Jurkat, Clone E6-1 (cell line): Measurements from ENCODE around the gene TTF1. TPM values are rescaled to one million over a fixed set of nuclear protein-coding genes. Genes with fewer than 3 reads are reported as not detected.

Source experiments
- DNase-seq: peaks from one replicate; pipeline ENCODE4 v3.0.0-alpha.2; 2011; ENCODE audit warnings: low read depth, low spot score
- H3K4me3 ChIP-seq: 2 replicates; pipeline ENCODE4 v1.5.1; 2011; ENCODE audit warnings: mild to moderate bottlenecking, low read length, control low read depth, moderate library complexity
- polyA plus RNA-seq: library from polyadenylated mRNA; unstranded; fragments of >200 nt; gene quantifications from one replicate; pipeline ENCODE4 v1.2.1, GENCODE V29; 2012; ENCODE audit warnings: missing spikeins; ENCODE audit not compliant: insufficient read length, insufficient read depth

TTF1 gene
- 45.3 TPM for polyA plus RNA-seq

GRCh38 chr9:132406554-132407122 is at the start of gene TTF1:
Gene TTF1 (minus strand): TSS chr9:132406840. CDS start chr9:132402821, 4,019 bp downstream.
- H3K4me3 ChIP-seq = peak within 1 kb of the TSS; percentile 63
- DNase-seq = peak; percentile 96

DNA sequence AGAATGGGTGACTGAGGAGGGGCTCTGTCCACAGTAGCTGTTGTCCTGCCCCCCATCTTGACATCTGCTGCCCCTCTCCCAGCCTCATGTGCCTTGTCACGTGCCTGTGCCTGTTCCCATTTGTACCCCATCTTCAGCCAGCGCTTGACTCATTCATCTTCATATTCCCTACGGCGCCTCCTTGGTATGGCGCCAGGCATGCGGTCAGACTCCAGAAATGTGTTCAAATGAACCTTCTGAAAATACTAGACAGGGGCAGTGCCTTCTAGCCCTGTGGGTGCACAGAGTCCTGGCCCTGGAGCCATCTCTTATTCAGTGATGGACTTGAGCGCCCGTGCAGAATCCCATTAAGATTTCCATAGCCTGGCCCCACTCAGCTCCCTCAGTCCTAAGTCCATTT is 49.6 kb upstream of the TTF1 start:
- DNase-seq = no peak
- no peak overlapping the region for H3K4me3 ChIP-seq

- DNase-seq = no peak
- no peak overlapping the region for H3K4me3 ChIP-seq
Observed at GRCh38 chr9:132451276-132451675, 44.6 kb upstream of the TTF1 start.

- DNase-seq = no peak
- no peak overlapping the region for H3K4me3 ChIP-seq
Observed at GRCh38 chr9:132447902-132448301, 41.3 kb upstream of the TTF1 start.

DNA sequence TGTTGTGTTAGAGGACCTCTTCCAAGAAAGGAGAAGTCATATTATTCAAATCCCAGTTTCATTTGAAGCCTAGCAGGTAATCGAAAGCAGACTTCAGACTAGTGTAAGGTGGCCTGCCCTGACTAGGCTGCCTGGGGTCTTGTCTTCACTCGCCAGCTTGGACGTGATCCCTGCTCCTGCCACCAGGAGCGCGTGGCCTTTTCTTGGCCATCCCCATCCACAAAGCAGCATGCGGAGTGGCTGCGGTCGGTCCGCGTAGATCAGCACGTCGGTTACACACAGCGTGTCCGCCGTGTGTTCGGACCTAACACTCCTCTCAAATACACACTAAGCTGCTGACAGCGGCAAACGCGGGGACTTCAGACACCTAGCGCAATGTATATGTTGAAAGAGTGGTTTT is 40.7 kb upstream of the TTF1 start:
- no peak for DNase-seq
- H3K4me3 ChIP-seq = no peak overlapping the region

GRCh38 chr9:132446887-132447286 is 40.2 kb upstream of the TTF1 start:
- no peak for DNase-seq
- no peak overlapping the region for H3K4me3 ChIP-seq

- no peak overlapping the region for H3K4me3 ChIP-seq
- DNase-seq = no peak
Observed at GRCh38 chr9:132443951-132444607, 37.4 kb upstream of the TTF1 start.

DNA sequence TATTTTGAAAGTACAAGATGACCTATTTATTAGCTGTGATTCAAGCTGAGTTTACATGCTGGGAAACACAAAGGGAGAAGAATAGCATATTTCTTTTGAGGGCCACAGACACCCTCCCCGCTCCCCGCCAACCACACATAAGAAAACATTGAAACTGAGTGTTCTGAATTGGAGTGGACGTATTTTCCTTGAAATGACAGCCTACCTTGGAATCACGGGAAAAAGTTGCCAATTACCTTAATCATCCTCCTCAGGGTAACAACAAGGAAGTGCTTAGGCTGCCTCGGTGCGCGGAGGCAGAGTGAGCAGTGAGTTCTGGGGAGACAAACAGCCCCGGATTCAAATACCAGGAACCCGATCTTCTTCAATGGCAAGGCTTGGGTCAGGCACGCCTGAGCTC is 34.8 kb upstream of the TTF1 start:
- DNase-seq = no peak
- no peak overlapping the region for H3K4me3 ChIP-seq

DNA sequence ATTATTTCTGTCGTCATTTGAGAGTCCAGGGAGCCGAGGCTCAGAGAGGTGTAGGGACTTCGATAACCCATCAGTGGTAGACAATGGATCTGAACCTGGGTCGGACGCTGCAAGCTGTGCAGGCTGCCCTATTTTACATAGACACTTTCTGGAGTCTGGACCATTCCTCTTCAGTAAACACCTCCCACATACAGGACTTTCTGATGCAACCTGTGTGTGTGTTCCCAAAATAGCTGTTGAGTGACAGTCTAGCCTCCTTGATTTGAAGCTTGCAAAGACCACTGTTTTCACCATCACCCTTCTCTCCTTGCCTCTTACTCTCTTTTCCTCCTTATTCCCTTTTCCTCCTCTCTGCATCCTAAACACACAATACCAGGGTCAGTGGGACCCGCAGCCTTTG is 34.1 kb upstream of the TTF1 start:
- H3K4me3 ChIP-seq = no peak overlapping the region
- DNase-seq = no peak

GRCh38 chr9:132439153-132439552 is 32.5 kb upstream of the TTF1 start:
- H3K4me3 ChIP-seq = no peak overlapping the region
- DNase-seq = no peak

DNA sequence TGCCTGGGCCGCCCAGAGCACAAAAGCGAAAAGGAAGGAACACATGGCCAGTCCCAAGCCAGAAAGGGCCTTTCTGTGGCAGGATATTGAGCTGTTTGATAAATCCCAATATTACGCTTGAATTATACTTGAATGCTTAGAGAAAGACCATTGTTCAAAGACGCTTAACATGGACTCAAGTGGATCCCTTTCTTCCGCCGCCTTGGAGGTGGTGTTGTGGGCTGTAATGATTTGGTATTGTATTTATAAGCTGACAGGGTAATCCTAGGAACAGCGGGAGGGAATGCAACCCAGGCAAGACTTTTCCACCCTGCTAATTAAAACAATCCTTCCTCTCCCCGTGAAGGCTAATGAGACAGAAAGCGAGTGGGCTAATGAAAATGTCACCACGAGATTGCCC is 28.2 kb upstream of the TTF1 start:
- no peak overlapping the region for H3K4me3 ChIP-seq
- DNase-seq = no peak

DNA sequence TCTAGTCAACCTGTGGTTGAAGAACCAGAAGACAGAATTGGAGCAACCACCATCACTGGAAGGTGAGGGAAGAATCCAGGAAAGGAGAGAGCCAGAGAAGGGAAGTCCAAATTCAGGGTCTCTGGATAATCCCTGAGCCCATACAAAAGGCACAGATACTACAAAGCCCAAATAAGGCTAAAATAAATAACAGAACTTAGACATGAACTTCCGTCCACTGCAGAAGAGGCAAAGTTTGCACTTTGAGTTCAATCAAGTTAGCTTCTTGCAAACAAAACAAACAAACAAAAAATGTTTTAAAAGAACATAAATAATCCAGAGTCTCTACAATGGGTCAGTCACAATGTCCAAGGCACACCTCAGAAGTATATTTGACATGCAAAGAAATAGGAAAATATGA is 24.4 kb upstream of the TTF1 start:
- no peak for DNase-seq

DNA sequence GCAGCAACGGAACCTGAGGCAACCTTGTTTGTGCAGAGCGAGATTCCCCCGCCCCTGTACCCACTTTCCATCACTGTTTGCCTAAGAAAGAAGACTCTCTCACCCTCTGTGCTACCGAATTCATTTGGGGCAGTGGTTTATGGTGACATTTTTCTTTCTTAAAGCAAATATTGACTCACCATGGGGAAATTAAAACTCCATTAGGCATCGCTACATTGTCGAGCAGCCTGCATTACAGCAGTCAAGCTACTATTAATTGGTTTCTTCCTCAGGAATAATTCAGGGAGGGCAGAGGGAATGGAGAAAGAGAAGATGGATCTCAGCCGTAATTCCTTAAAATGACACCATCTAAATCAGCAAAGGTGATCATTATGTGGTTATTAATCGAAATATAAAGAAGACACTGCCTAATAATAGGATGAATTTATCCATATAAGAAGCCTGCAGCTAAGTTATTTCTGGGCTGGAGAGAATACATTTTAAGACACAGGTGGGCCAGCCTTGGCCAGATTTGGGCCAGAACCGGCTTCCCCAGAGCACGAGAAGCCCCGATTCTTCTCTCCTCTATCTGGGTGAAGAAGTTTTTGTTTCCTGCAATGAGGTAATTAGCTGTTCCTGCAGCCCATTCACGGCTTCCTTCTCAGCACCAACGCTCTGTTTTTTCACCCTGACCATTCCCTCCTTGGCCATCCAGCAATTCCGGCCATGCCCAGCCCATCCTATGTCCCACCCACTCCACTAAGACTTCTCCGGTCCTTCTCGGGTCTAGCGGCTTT is 20.2 kb upstream of the TTF1 start:
- no peak overlapping the region for H3K4me3 ChIP-seq
- DNase-seq = no peak

More for the DNA sequence above, 24.4 kb upstream of the TTF1 start:
- H3K4me3 ChIP-seq = no peak overlapping the region

GRCh38 chr9:132425675-132426062 is 19.0 kb upstream of the TTF1 start:
- no peak for DNase-seq
- no peak overlapping the region for H3K4me3 ChIP-seq

- H3K4me3 ChIP-seq = no peak overlapping the region
- no peak for DNase-seq
Observed at GRCh38 chr9:132424857-132425674, 18.4 kb upstream of the TTF1 start.

DNA sequence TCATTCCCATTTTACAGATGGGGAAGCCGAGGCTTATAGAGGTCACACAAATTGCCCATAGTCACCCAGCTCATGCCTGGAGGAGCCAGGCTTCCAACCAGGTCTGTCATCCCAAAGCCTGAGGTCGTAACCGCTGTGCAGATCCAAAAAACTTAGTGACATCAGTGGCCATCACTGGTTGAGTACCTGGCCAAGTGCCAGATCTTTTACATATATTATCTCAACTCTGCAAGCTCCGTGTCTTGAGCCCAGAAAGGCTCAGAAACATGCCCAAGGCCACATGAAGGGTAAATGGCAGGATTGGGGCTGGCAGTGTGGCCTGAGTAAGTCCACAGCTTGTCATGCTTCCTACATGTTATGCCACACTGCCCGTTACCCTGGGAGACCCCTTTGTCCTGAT is 16.9 kb upstream of the TTF1 start:
- no peak overlapping the region for H3K4me3 ChIP-seq
- no peak for DNase-seq

DNA sequence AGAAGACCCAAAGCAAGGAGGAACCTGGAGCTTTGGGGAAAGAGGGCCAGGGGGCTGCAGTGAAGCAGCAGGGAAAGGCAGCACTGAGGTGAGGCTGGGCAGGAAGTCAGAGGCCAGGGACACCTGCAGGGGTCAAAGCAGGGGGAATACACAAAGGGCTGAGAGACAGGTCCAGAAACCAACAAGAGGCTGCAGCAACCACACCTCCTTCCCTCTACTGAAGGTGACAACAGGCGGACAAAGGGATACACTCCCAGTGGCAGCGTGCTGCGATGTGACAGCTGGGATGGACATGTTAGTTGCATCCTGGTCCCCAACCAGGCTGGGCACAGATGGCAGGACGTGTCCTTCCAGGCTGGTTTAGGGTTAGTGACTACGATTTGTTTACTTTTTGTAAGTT is 15.9 kb upstream of the TTF1 start:
- DNase-seq = no peak

DNA sequence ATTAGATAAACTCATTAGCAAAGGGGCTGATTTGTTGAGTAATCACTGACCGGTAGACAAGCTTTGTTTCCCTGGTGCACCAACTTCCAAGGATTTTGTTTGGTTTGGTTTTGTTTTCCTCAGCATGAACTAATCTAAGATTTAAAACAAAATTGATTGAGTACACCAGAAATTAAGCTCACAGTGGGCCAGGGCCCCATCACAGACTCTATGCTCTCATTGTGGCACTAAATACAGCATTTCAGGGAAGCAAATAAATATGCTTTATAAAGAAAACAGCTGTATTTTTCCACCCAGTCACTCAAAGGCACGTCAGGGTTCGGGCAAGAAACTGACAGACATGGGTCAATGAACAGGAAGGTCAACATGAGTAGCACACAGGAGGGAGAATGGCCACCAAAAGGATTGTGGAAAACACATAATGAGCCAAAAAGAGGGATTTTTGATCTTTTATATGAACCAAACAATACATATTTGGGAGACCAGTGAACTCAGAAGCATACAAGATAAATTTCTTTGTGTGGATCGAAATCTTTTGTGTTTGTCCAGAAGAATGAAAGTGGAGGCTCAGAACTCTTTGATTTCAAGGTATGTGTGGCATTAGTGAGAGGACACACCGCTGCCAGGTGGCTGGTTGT is 12.2 kb upstream of the TTF1 start:
- H3K4me3 ChIP-seq = no peak overlapping the region
- no peak for DNase-seq

More for the DNA sequence above, 15.9 kb upstream of the TTF1 start:
- H3K4me3 ChIP-seq = no peak overlapping the region

- DNase-seq = no peak
- H3K4me3 ChIP-seq = no peak overlapping the region
Observed at GRCh38 chr9:132415181-132415580, 8.5 kb upstream of the TTF1 start.
